CD4-positive, alpha-beta T cell treated with Interferon alpha-2 for 1 hour (primary cell): Measurements from ENCODE around the gene TMPRSS3.

Source experiments
- DNase-seq, 2 donors: peaks; one replicate each; pipeline ENCODE4 v3.0.0-alpha.2; 2020 to 2022

Gene TMPRSS3

GRCh38 chr21:42387843-42388340 is 8.0 kb downstream of the TMPRSS3 start:
- no peak for DNase-seq

GRCh38 chr21:42387164-42387563 is 8.7 kb downstream of the TMPRSS3 start:
- DNase-seq = peak in 1 of 2 donors; percentile 15

GRCh38 chr21:42386034-42386591 is 9.7 kb downstream of the TMPRSS3 start:
- DNase-seq = no peak

GRCh38 chr21:42385619-42386018 is 10.2 kb downstream of the TMPRSS3 start:
- no peak for DNase-seq

GRCh38 chr21:42384989-42385388 is 10.9 kb downstream of the TMPRSS3 start:
- no peak for DNase-seq

GRCh38 chr21:42384156-42384945 is 11.5 kb downstream of the TMPRSS3 start:
- DNase-seq = no peak

GRCh38 chr21:42383331-42383730 is 12.5 kb downstream of the TMPRSS3 start:
- no peak for DNase-seq

GRCh38 chr21:42382915-42383314 is 12.9 kb downstream of the TMPRSS3 start:
- DNase-seq = no peak

- peak; percentile 30 to 66 for DNase-seq
These were observed 14.4 kb downstream of the TMPRSS3 start for GRCh38 chr21:42381347-42381984.

GRCh38 chr21:42379426-42380215 is 16.2 kb downstream of the TMPRSS3 start:
- no peak for DNase-seq

GRCh38 chr21:42378418-42378817 is 17.4 kb downstream of the TMPRSS3 start:
- no peak for DNase-seq

GRCh38 chr21:42377951-42378340 is 17.9 kb downstream of the TMPRSS3 start:
- DNase-seq = no peak

- DNase-seq = no peak
These were observed 18.5 kb downstream of the TMPRSS3 start for GRCh38 chr21:42377211-42377950.

- DNase-seq = no peak
These were observed 19.4 kb downstream of the TMPRSS3 start for GRCh38 chr21:42376338-42376982.

- DNase-seq = no peak
These were observed 19.9 kb downstream of the TMPRSS3 start for GRCh38 chr21:42375966-42376337.

- no peak for DNase-seq
These were observed 20.3 kb downstream of the TMPRSS3 start for GRCh38 chr21:42375506-42375905.

- DNase-seq = no peak
These were observed 20.9 kb downstream of the TMPRSS3 start for GRCh38 chr21:42374864-42375499.

GRCh38 chr21:42374457-42374856 is 21.4 kb downstream of the TMPRSS3 start:
- DNase-seq = no peak

- no peak for DNase-seq
These were observed 21.9 kb downstream of the TMPRSS3 start for GRCh38 chr21:42373908-42374455.

- DNase-seq = no peak
These were observed 22.5 kb downstream of the TMPRSS3 start for GRCh38 chr21:42373196-42373907.
